ACC112 (cell line): ENCODE measurements around the gene TTC7B.

Experiments used
- H2AFZ ChIP-seq: fragments of 200-600 bp; sonication (generic); one replicate; pipeline ENCODE4 v1.6.0; 2017; ENCODE audit warnings: antibody characterized with exemption, low read length; ENCODE audit not compliant: unreplicated experiment
- H3K27ac ChIP-seq: fragments of 200-600 bp; sonication (generic); 2 replicates; pipeline ENCODE4 v1.5.1; 2014; ENCODE audit warnings: low read depth, mild to moderate bottlenecking, antibody characterized with exemption, low read length, moderate library complexity
- H3K27me3 ChIP-seq: fragments of 200-600 bp; sonication (generic); 2 replicates; pipeline ENCODE4 v1.6.1; 2014; ENCODE audit warnings: mild to moderate bottlenecking, antibody characterized with exemption, low read length, moderate library complexity, mixed read lengths; ENCODE audit not compliant: insufficient read depth
- H3K36me3 ChIP-seq: fragments of 200-600 bp; sonication (generic); 2 replicates; pipeline ENCODE4 v1.6.1; 2016; ENCODE audit warnings: mild to moderate bottlenecking, antibody characterized with exemption, low read length, moderate library complexity, mixed read lengths; ENCODE audit not compliant: insufficient read depth
- H3K4me1 ChIP-seq: fragments of 200-600 bp; sonication (generic); one replicate; pipeline ENCODE4 v1.6.1; 2016; ENCODE audit warnings: low read length, mixed read lengths; ENCODE audit not compliant: insufficient read depth, unreplicated experiment, control insufficient read depth
- H3K4me3 ChIP-seq: fragments of 200-600 bp; sonication (generic); 2 replicates; pipeline ENCODE4 v1.5.1; 2014; ENCODE audit warnings: mild to moderate bottlenecking, low read depth, low read length
- H3K79me2 ChIP-seq: fragments of 200-600 bp; sonication (generic); one replicate; pipeline ENCODE4 v1.6.0; 2016; ENCODE audit warnings: low read length; ENCODE audit not compliant: control insufficient read depth, unreplicated experiment, insufficient read depth

The TTC7B gene

GRCh38 chr14:90536511-90537191 lies 279.6 kb downstream of the TTC7B start:
- Histone ChIP-seq H3K4me1 (peaks cover 13% of the 10 kb centered on the region), H3K4me3 (no peak overlapping the region), H3K36me3 (no peaks in the 10 kb centered on the region), H3K79me2 (no peaks in the 10 kb centered on the region), H3K27me3 (no peaks in the 10 kb centered on the region), H2AFZ (no peak overlapping the region), H3K27ac (no peak overlapping the region)

GRCh38 chr14:90536092-90536491 lies 280.1 kb downstream of the TTC7B start:
- no peaks in the 10 kb centered on the region for H3K79me2 ChIP-seq
- H3K27ac ChIP-seq, result no peak overlapping the region
- peaks cover 13% of the 10 kb centered on the region for H3K4me1 ChIP-seq
- no peaks in the 10 kb centered on the region for H3K36me3 ChIP-seq
- H2AFZ ChIP-seq, result no peak overlapping the region
- no peak overlapping the region for H3K4me3 ChIP-seq
- no peaks in the 10 kb centered on the region for H3K27me3 ChIP-seq

GRCh38 chr14:90535556-90536090 lies 280.6 kb downstream of the TTC7B start:
- Histone ChIP-seq H3K4me1 (peaks cover 13% of the 10 kb centered on the region), H3K27ac (no peak overlapping the region), H3K36me3 (no peaks in the 10 kb centered on the region), H3K79me2 (no peaks in the 10 kb centered on the region), H3K27me3 (no peaks in the 10 kb centered on the region), H3K4me3 (no peak overlapping the region), H2AFZ (no peak overlapping the region)

- H2AFZ ChIP-seq, result no peak overlapping the region
- H3K4me3 ChIP-seq, result no peak overlapping the region
- no peak overlapping the region for H3K27ac ChIP-seq
- H3K27me3 ChIP-seq, result no peaks in the 10 kb centered on the region
- H3K79me2 ChIP-seq, result no peaks in the 10 kb centered on the region
- H3K36me3 ChIP-seq, result no peaks in the 10 kb centered on the region
- peaks cover 13% of the 10 kb centered on the region for H3K4me1 ChIP-seq
Measured at GRCh38 chr14:90534838-90535555, 281.2 kb downstream of the TTC7B start.

- Histone ChIP-seq H3K4me3 (no peak overlapping the region; the same call in 1 of the 2 replicates), H3K27me3 (no peaks in the 10 kb centered on the region), H3K4me1 (peaks cover 13% of the 10 kb centered on the region), H3K27ac (no peak overlapping the region), H3K36me3 (no peaks in the 10 kb centered on the region), H2AFZ (no peak overlapping the region), H3K79me2 (no peaks in the 10 kb centered on the region)
Measured at GRCh38 chr14:90534091-90534837, 282.0 kb downstream of the TTC7B start.

- no peak overlapping the region for H3K27ac ChIP-seq
- H3K27me3 ChIP-seq, result no peaks in the 10 kb centered on the region
- H3K4me1 ChIP-seq, result peaks cover 13% of the 10 kb centered on the region
Measured at GRCh38 chr14:90533591-90534021, 282.6 kb downstream of the TTC7B start.

GRCh38 chr14:90532826-90533525 lies 283.3 kb downstream of the TTC7B start:
- H3K79me2 ChIP-seq, result no peaks in the 10 kb centered on the region
- no peaks in the 10 kb centered on the region for H3K36me3 ChIP-seq
- no peak overlapping the region for H3K4me3 ChIP-seq
- H3K27ac ChIP-seq, result no peak overlapping the region
- H3K27me3 ChIP-seq, result no peaks in the 10 kb centered on the region
- H3K4me1 ChIP-seq, result peaks cover 13% of the 10 kb centered on the region
- no peak overlapping the region for H2AFZ ChIP-seq

More at GRCh38 chr14:90533591-90534021, 282.6 kb downstream of the TTC7B start:
- Histone ChIP-seq H3K79me2 (no peaks in the 10 kb centered on the region), H3K4me3 (no peak overlapping the region; the same call in 1 of the 2 replicates), H2AFZ (no peak overlapping the region), H3K36me3 (no peaks in the 10 kb centered on the region)

GRCh38 chr14:90531497-90531896 lies 284.7 kb downstream of the TTC7B start:
- H2AFZ ChIP-seq, result no peak overlapping the region
- H3K4me3 ChIP-seq, result no peak overlapping the region
- H3K79me2 ChIP-seq, result no peaks in the 10 kb centered on the region
- peaks cover 13% of the 10 kb centered on the region for H3K4me1 ChIP-seq
- no peak overlapping the region for H3K27ac ChIP-seq
- H3K36me3 ChIP-seq, result no peaks in the 10 kb centered on the region
- H3K27me3 ChIP-seq, result no peaks in the 10 kb centered on the region

GRCh38 chr14:90530523-90530922 lies 285.7 kb downstream of the TTC7B start:
- no peaks in the 10 kb centered on the region for H3K36me3 ChIP-seq
- H3K27me3 ChIP-seq, result no peaks in the 10 kb centered on the region
- H3K79me2 ChIP-seq, result no peaks in the 10 kb centered on the region
- peaks cover 13% of the 10 kb centered on the region for H3K4me1 ChIP-seq
- H2AFZ ChIP-seq, result no peak overlapping the region
- H3K4me3 ChIP-seq, result no peak overlapping the region
- H3K27ac ChIP-seq, result no peak overlapping the region

- Histone ChIP-seq H3K79me2 (no peaks in the 10 kb centered on the region), H2AFZ (no peak overlapping the region), H3K27me3 (no peaks in the 10 kb centered on the region), H3K36me3 (no peaks in the 10 kb centered on the region), H3K4me1 (peaks cover 11% of the 10 kb centered on the region), H3K27ac (no peak overlapping the region), H3K4me3 (no peak overlapping the region)
Measured at GRCh38 chr14:90527978-90528377, 288.3 kb downstream of the TTC7B start.
